Transverse colon (tissue), 4 donors: Measurements from ENCODE around the gene PRSS36. TPM values are rescaled to one million over a fixed set of nuclear protein-coding genes. Genes with fewer than 3 reads are reported as not detected.

Experiments
- DNase-seq: peaks from one replicate; pipeline ENCODE4 v3.0.0-alpha.2; 2019
- H3K27ac ChIP-seq, 4 donors: fragments of 200-600 bp; sonication (generic); 2 replicates each; pipeline ENCODE4 v1.5.1; 2016 to 2018; ENCODE audit warnings: inconsistent platforms in 4 of 4
- H3K27me3 ChIP-seq: fragments of 200-600 bp; sonication (generic); 2 replicates; pipeline ENCODE4 v1.5.1; 2017; ENCODE audit warnings: inconsistent platforms
- H3K36me3 ChIP-seq, 4 donors: fragments of 200-600 bp; sonication (generic); 2 replicates each; pipeline ENCODE4 v1.5.1; 2017 to 2019; ENCODE audit warnings: inconsistent platforms in 4 of 4
- H3K4me1 ChIP-seq, 4 donors: fragments of 200-600 bp; sonication (generic); 2 replicates each; pipeline ENCODE4 v1.5.1; 2017 to 2020; ENCODE audit warnings: inconsistent platforms in 4 of 4
- H3K4me3 ChIP-seq, 4 donors: fragments of 200-600 bp; sonication (generic); 1 replicate in 1 of 4; 2 replicates in 3 of 4; pipeline versions ENCODE4 v1.5.1 to v1.6.1; 2017 to 2019; ENCODE audit warnings: inconsistent platforms in 4 of 4
- H3K9me3 ChIP-seq, 2 donors: fragments of 200-600 bp; sonication (generic); 2 replicates each; pipeline ENCODE4 v1.5.1; 2017 to 2019; ENCODE audit warnings: inconsistent platforms in 2 of 2
- CTCF ChIP-seq, 5 experiments: fragments of 200-600 bp in 3 of 5; fragments of 450-650 bp in 2 of 5; sonication (generic) in 3 of 5; IDR thresholded peaks; 1 replicate in 2 of 5; 2 replicates in 3 of 5; pipeline ENCODE4 v1.5.1; 2016 to 2017; ENCODE audit warnings: antibody characterized with exemption in 5 of 5, inconsistent platforms in 3 of 5, mild to moderate bottlenecking in 2 of 5, moderate library complexity in 1 of 5
- EP300 ChIP-seq: sonication (generic); formaldehyde crosslinking; IDR thresholded peaks from one replicate; pipeline ENCODE4 v1.6.1; 2017; ENCODE audit warnings: antibody characterized with exemption, low read depth
- POLR2A ChIP-seq: fragments of 450-650 bp; IDR thresholded peaks from one replicate; pipeline ENCODE4 v1.6.1; 2016; ENCODE audit warnings: antibody characterized with exemption, mild to moderate bottlenecking, moderate library complexity
- POLR2AphosphoS5 ChIP-seq, 3 donors: sonication (generic); formaldehyde crosslinking; IDR thresholded peaks; one replicate each; pipeline ENCODE4 v1.6.1; 2016; ENCODE audit warnings: antibody characterized with exemption in 3 of 3
- WGBS, 2 donors: methylation state at CpG; one replicate each; pipeline ENCODE4 v1.1.5; 2018; ENCODE audit warnings: low coverage in 1 of 2; 5-methylcytosine and 5-hydroxymethylcytosine counted together
- in situ Hi-C, 4 donors: fragments of 200-750 bp; cut with MboI; loops; one replicate each; pipeline versions ENCODE4 v1.15.0 to v1.15.1; 2017; ENCODE audit warnings: low sequenced_read_pairs in 3 of 4, low pct_ligation_motif_present in 1 of 4, low pct_unique_long_range_greater_than_20kb in 1 of 4
- intact Hi-C: fragments of 100-400 bp; cut with DNase I; formaldehyde crosslinking; loops from one replicate; pipeline ENCODE4 v1.15.1; 2023; ENCODE audit warnings: low total_unique reads
- small RNA-seq, 4 donors: library from RNA; depleted of rRNA; stranded (forward); fragments of <200 nt; gene quantifications; one replicate each; pipeline ENCODE3, GENCODE V24; 2016
- total RNA-seq, 4 donors: library from RNA; depleted of rRNA; stranded (reverse); fragments of >200 nt; gene quantifications; one replicate each; pipeline ENCODE4 v1.1.0, GENCODE V29; 2016

The PRSS36 gene
- total RNA-seq, 4 donors from 2014 or later: 8.1 to 42.3 (median 9.8) TPM; not detected in 1

- no peak for DNase-seq
- no peak for TF ChIP-seq POLR2AphosphoS5 (IDR thresholded peaks at IDR 0.05)
- no peak for TF ChIP-seq POLR2A
- no peak for TF ChIP-seq EP300
- TF ChIP-seq CTCF (IDR thresholded peaks at IDR 0.05): no peak
These were observed 59.3 kb downstream of the PRSS36 start for GRCh38 chr16:31090540-31090939.

GRCh38 chr16:31089199-31089598 is 60.7 kb downstream of the PRSS36 start:
- in situ Hi-C loops: no loop called here
- H3K27me3 ChIP-seq: no peaks in the 10 kb centered on the region
- no peak overlapping the region for H3K27ac ChIP-seq
- H3K4me3 ChIP-seq: no peak overlapping the region
- no peaks in the 10 kb centered on the region for H3K36me3 ChIP-seq
- WGBS, 2 donors: 95% methylated on average over 4 of the region's 8 CpGs; no CpG with 5 or more reads in 1 of the 2 donors
- no peak for DNase-seq
- TF ChIP-seq EP300 (no peak), POLR2A (no peak), POLR2AphosphoS5 (IDR thresholded peaks at IDR 0.05) (no peak), CTCF (IDR thresholded peaks at IDR 0.05) (no peak)
- peaks cover 6 to 12% (median 11%) of the 10 kb centered on the region in 4 donors for H3K4me1 ChIP-seq
- intact Hi-C loops: no loop called here
- H3K9me3 ChIP-seq: no peaks in the 10 kb centered on the region

More at GRCh38 chr16:31090540-31090939, 59.3 kb downstream of the PRSS36 start:
- WGBS, 2 donors: 91% methylated on average over 2 of the region's 2 CpGs; no CpG with 5 or more reads in 1 of the 2 donors
- Histone ChIP-seq H3K4me1 (peaks cover 6 to 19% (median 18%) of the 10 kb centered on the region in 4 donors), H3K36me3 (no peaks in the 10 kb centered on the region), H3K4me3 (no peak overlapping the region), H3K9me3 (no peaks in the 10 kb centered on the region), H3K27ac (no peak overlapping the region), H3K27me3 (no peaks in the 10 kb centered on the region)
- intact Hi-C loops (no loop called here), in situ Hi-C loops (loop anchor here in 1 of 4 donors (10.0 kb wide), 1 partner anchor 106 kb away; the partner anchor contains the start of gene HSD3B7)

Small RNA genes within 50 kb of the gene (small RNA-seq; reads per million reads assigned to genes)
- gene AC009088.4 (0 reads per million in 4 donors), gene NDUFA3P6 (0 reads per million in 4 donors)

Other genes with a start within 250 kb of the PRSS36 start
- gene FBXL19, start 226.5 kb downstream of the PRSS36 start, total RNA-seq: 10 to 100 TPM; 19.3 to 45.3 (median 20.3) TPM
- 10 to 100 TPM; 24.8 to 45.6 (median 31.3) TPM for gene ORAI3, start 201.0 kb downstream of the PRSS36 start, total RNA-seq
- gene SETD1A, start 192.3 kb downstream of the PRSS36 start, total RNA-seq: 10 to 100 TPM in 3 of 4 donors, 1 to 10 TPM in 1; 5.3 to 37.0 (median 10.8) TPM
- gene HSD3B7, start 164.9 kb downstream of the PRSS36 start, total RNA-seq: 10 to 100 TPM in 3 of 4 donors, 1 to 10 TPM in 1; 7.0 to 31.8 (median 29.6) TPM
- 1 to 10 TPM in 1 of 4 donors, under 1 TPM in 1, not detected in 2; 0.41 to 1.3 TPM for gene STX1B, start 139.4 kb downstream of the PRSS36 start, total RNA-seq
- gene STX4, start 116.5 kb downstream of the PRSS36 start, total RNA-seq: 100 to 1,000 TPM in 2 of 4 donors, 10 to 100 TPM in 2; 50.8 to 163 (median 79.7) TPM
- gene ZNF668, start 75.8 kb downstream of the PRSS36 start, total RNA-seq: 10 to 100 TPM in 2 of 4 donors, 1 to 10 TPM in 2; 7.9 to 17.9 (median 10.2) TPM
- gene ZNF646, start 75.6 kb downstream of the PRSS36 start, total RNA-seq: 10 to 100 TPM; 12.0 to 26.7 (median 23.5) TPM
- 1 to 10 TPM; 1.1 to 5.2 (median 3.1) TPM for gene PRSS53, start 61.1 kb downstream of the PRSS36 start, total RNA-seq
- gene VKORC1, start 55.3 kb downstream of the PRSS36 start, total RNA-seq: 10 to 100 TPM; 29.5 to 89.0 (median 72.0) TPM
- gene BCKDK, start 41.7 kb downstream of the PRSS36 start, total RNA-seq: 10 to 100 TPM; 46.8 to 56.5 (median 51.3) TPM
- 10 to 100 TPM; 61.0 to 93.5 (median 62.1) TPM for gene KAT8, start 32.4 kb downstream of the PRSS36 start, total RNA-seq
- 100 to 1,000 TPM; 101 to 510 (median 372) TPM for gene PRSS8, start 14.3 kb downstream of the PRSS36 start, total RNA-seq
- 100 to 1,000 TPM in 1 of 4 donors, 10 to 100 TPM in 3; 43.6 to 116 (median 59.0) TPM for gene FUS, start 30.1 kb upstream of the PRSS36 start, total RNA-seq
- 100 to 1,000 TPM in 2 of 4 donors, 10 to 100 TPM in 2; 33.3 to 128 (median 90.6) TPM for gene PYCARD, start 52.7 kb upstream of the PRSS36 start, total RNA-seq
- under 1 TPM in 1 of 4 donors, not detected in 3; 0.14 TPM for gene TRIM72, start 64.1 kb upstream of the PRSS36 start, total RNA-seq
- not detected for gene PYDC1, start 67.1 kb upstream of the PRSS36 start, total RNA-seq
- 10 to 100 TPM in 1 of 4 donors, 1 to 10 TPM in 3; 1.1 to 11.5 (median 2.3) TPM for gene ITGAM, start 109.9 kb upstream of the PRSS36 start, total RNA-seq
- gene ITGAX, start 205.1 kb upstream of the PRSS36 start, total RNA-seq: 1 to 10 TPM in 3 of 4 donors, not detected in 1; 1.2 to 3.8 (median 3.7) TPM
- gene ITGAD, start 243.3 kb upstream of the PRSS36 start, total RNA-seq: under 1 TPM in 1 of 4 donors, not detected in 3; 0.75 TPM